Colonic mucosa (tissue), 4 donors: Measurements from ENCODE around the gene ITGB7. TPM values are rescaled to one million over a fixed set of nuclear protein-coding genes. Genes with fewer than 3 reads are reported as not detected.

Source experiments
- DNase-seq: peaks from one replicate; pipeline ENCODE4 v3.0.0-alpha.2; 2020
- H3K27ac ChIP-seq: fragments of 200-600 bp; one replicate; pipeline ENCODE4 v1.8.0; 2021
- H3K27me3 ChIP-seq: fragments of 200-600 bp; one replicate; pipeline ENCODE4 v1.8.0; 2021
- H3K36me3 ChIP-seq: fragments of 200-600 bp; one replicate; pipeline ENCODE4 v1.8.0; 2021
- H3K4me1 ChIP-seq: fragments of 200-600 bp; one replicate; pipeline ENCODE4 v1.8.0; 2021; ENCODE audit warnings: mild to moderate bottlenecking
- H3K4me3 ChIP-seq: fragments of 200-600 bp; one replicate; pipeline ENCODE4 v1.8.0; 2021
- H3K9ac ChIP-seq, 2 donors: one replicate each; pipeline ENCODE4 v1.7.0; 2013; ENCODE audit warnings: control low read depth in 2 of 2, low read depth in 2 of 2, low read length in 2 of 2
- H3K9me3 ChIP-seq: fragments of 200-600 bp; one replicate; pipeline ENCODE4 v1.8.0; 2021
- CTCF ChIP-seq: fragments of 200-600 bp; IDR thresholded peaks from one replicate; pipeline ENCODE4 v1.8.0; 2022; ENCODE audit warnings: antibody characterized with exemption, mild to moderate bottlenecking
- intact Hi-C: fragments of 100-400 bp; cut with DNase I; formaldehyde crosslinking; loops from one replicate; pipeline ENCODE4 v1.14.1; 2022
- total RNA-seq, 2 donors: library from RNA; stranded (reverse); fragmentation: NEBNext Ultra II Directional in 1 of 2; extraction: Animal tissue kit (Norgen Biotek cat#: 25700) in 1 of 2; gene quantifications; one replicate each; pipeline ENCODE4 v1.2.1, GENCODE V29; 2021
- donor health status: healthy.
- donor health status: DM: no; HTN: no; CAD: no.
- donor health status: DM: no; HTN: no; CAD: no.

ITGB7 gene
- total RNA-seq, 2 donors from 2014 or later = 5.3 to 8.8 TPM

- H3K9ac ChIP-seq = no peak overlapping the region
- H3K9me3 ChIP-seq = no peaks in the 10 kb centered on the region
- no peak overlapping the region for H3K4me3 ChIP-seq
- H3K27ac ChIP-seq = no peak overlapping the region
- peaks cover 19% of the 10 kb centered on the region for H3K4me1 ChIP-seq
- H3K36me3 ChIP-seq = no peaks in the 10 kb centered on the region
- H3K27me3 ChIP-seq = no peaks in the 10 kb centered on the region
- intact Hi-C loops = no loop called here
- DNase-seq = no peak
- TF ChIP-seq CTCF = no peak
Measured at GRCh38 chr12:53236443-53237111, 29.5 kb upstream of the ITGB7 start.

GRCh38 chr12:53235742-53236442 lies 28.8 kb upstream of the ITGB7 start:
- Histone ChIP-seq H3K4me3 (no peak overlapping the region), H3K9me3 (no peaks in the 10 kb centered on the region), H3K9ac (no peak overlapping the region), H3K27me3 (no peaks in the 10 kb centered on the region), H3K36me3 (no peaks in the 10 kb centered on the region), H3K27ac (no peak overlapping the region), H3K4me1 (peaks cover 21% of the 10 kb centered on the region)
- DNase-seq = no peak
- no peak for TF ChIP-seq CTCF
- intact Hi-C loops = no loop called here

DNA sequence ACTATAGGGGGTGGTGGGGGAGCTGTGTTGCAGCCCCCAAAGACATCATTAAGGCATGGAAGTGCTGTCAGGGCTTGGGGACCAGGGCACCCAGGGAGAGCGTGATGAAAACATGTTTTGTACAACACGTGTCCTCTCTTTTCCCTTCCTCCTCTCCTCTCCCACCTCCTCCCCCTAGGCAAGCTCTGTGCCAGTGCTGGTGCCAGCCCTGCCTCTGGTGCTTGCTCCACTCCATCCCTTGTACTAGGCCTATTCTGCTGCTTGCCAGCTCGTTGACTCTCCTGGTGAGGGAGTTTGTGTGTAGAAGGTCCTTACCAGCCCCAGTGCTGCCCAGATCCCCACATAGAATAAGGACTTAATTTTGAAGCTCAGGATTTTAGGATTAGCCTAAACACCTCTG lies 28.1 kb upstream of the ITGB7 start:
- Histone ChIP-seq H3K27me3 (no peaks in the 10 kb centered on the region), H3K36me3 (no peaks in the 10 kb centered on the region), H3K27ac (no peak overlapping the region), H3K9ac (no peak overlapping the region), H3K4me1 (peaks cover 21% of the 10 kb centered on the region), H3K4me3 (no peak overlapping the region), H3K9me3 (no peaks in the 10 kb centered on the region)
- DNase-seq = no peak
- intact Hi-C loops = no loop called here
- no peak for TF ChIP-seq CTCF

DNA sequence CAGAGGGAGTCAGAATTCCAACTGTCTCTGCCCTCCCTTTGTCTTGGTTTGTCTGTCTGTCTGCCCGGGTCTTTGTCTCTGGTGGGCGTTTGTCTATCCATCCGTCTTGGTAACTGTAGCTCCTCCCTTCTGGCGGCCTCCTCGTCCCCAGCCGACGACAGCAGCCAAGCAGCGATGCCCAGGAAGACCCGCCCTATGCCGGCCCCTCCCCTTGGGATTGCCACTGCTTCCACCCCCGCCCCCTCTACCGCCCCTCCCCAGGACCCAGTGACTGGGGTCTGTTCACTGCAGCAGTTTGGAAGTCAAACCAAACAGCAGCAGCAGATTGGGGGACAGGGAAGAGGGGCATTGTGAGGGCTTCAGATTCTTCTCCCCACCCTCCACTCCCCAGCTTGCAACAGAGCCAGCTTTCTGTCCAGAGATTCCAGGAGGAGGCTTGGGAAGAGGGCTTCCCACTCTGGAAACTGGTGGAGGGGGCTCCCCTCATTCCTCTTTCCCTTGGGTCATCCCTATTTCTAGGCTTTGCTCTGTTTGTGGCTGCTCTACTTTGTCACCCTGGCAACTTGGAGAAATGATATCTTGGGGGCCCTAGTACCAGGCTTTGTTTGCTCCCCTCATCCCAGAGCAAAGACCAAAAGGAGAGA lies 27.3 kb upstream of the ITGB7 start:
- Histone ChIP-seq H3K9me3 (no peaks in the 10 kb centered on the region), H3K4me3 (no peak overlapping the region), H3K27ac (no peak overlapping the region), H3K9ac (peak overlapping the region in 1 of 2 donors; percentile 57), H3K36me3 (no peaks in the 10 kb centered on the region), H3K4me1 (peaks cover 21% of the 10 kb centered on the region), H3K27me3 (no peaks in the 10 kb centered on the region)
- no peak for TF ChIP-seq CTCF
- no peak for DNase-seq
- intact Hi-C loops = no loop called here

- Histone ChIP-seq H3K27ac (no peak overlapping the region), H3K9me3 (no peaks in the 10 kb centered on the region), H3K9ac (peak overlapping the region in 1 of 2 donors; percentile 76), H3K4me1 (peaks cover 21% of the 10 kb centered on the region), H3K4me3 (no peak overlapping the region), H3K27me3 (no peaks in the 10 kb centered on the region), H3K36me3 (no peaks in the 10 kb centered on the region)
- intact Hi-C loops = no loop called here
- peak; percentile 61 for DNase-seq
- no peak for TF ChIP-seq CTCF
Measured at GRCh38 chr12:53233671-53234121, 26.6 kb upstream of the ITGB7 start.
